Natural killer cell (primary cell): ENCODE data around the gene CCL18. TPM values are rescaled to one million over a fixed set of nuclear protein-coding genes. Genes with fewer than 3 reads are reported as not detected.
A peak's percentile ranks its signal among the peaks of the same experiment; 100 is the strongest.
"Not testable (repeated sequence)": the region's sequence is repeated elsewhere in the genome, so short reads cannot be mapped to it uniquely, and the experiment has no call there.

Experiments used
- ATAC-seq, 3 donors: fragments of 150-1000 bp in 2 of 3; fragments of 200-7000 bp in 1 of 3; cut with Tn5 transposase; 1 replicate in 1 of 3; 2 replicates in 2 of 3; pipeline ENCODE4 v1.10.0; 2021; ENCODE audit warnings: mild to moderate bottlenecking in 2 of 3, moderate library complexity in 2 of 3
- DNase-seq, 2 donors: peaks; one replicate each; pipeline versions ENCODE4 v3.0.0 to v3.0.0-alpha.2; 2013 to 2021; ENCODE audit warnings: mixed read lengths in 1 of 2
- H3K27ac ChIP-seq: one replicate; pipeline ENCODE4 v1.5.1; 2013; ENCODE audit warnings: mild to moderate bottlenecking, low read length
- H3K27me3 ChIP-seq: one replicate; pipeline ENCODE4 v1.6.1; 2013; ENCODE audit warnings: low read length; ENCODE audit not compliant: control insufficient read depth, insufficient read depth
- H3K36me3 ChIP-seq: one replicate; pipeline ENCODE4 v1.6.1; 2013; ENCODE audit warnings: low read length; ENCODE audit not compliant: control insufficient read depth, insufficient read depth
- H3K4me1 ChIP-seq: one replicate; pipeline ENCODE4 v1.6.1; 2013; ENCODE audit warnings: low read length; ENCODE audit not compliant: control insufficient read depth, insufficient read depth
- H3K4me3 ChIP-seq: one replicate; pipeline ENCODE4 v1.5.1; 2013; ENCODE audit warnings: low read length
- H3K9me3 ChIP-seq: one replicate; pipeline ENCODE4 v1.6.1; 2013; ENCODE audit warnings: low read length; ENCODE audit not compliant: control insufficient read depth, insufficient read depth
- H3K27ac Mint-ChIP-seq, 2 donors: one replicate each; pipeline ENCODE4 v1.8.0; 2022; ENCODE audit warnings: mild to moderate bottlenecking in 2 of 2, mixed read lengths in 2 of 2, moderate library complexity in 1 of 2
- H3K27me3 Mint-ChIP-seq, 2 donors: one replicate each; pipeline ENCODE4 v1.8.0; 2022; ENCODE audit warnings: low read depth in 2 of 2, mixed read lengths in 2 of 2
- H3K36me3 Mint-ChIP-seq: one replicate; pipeline ENCODE4 v1.8.0; 2022; ENCODE audit warnings: mixed read lengths
- H3K4me1 Mint-ChIP-seq, 2 donors: one replicate each; pipeline ENCODE4 v1.8.0; 2022; ENCODE audit warnings: mixed read lengths in 2 of 2
- H3K4me3 Mint-ChIP-seq: one replicate; pipeline ENCODE4 v1.8.0; 2022; ENCODE audit warnings: mild to moderate bottlenecking, moderate library complexity, mixed read lengths
- H3K9me3 Mint-ChIP-seq, 2 donors: one replicate each; pipeline ENCODE4 v1.8.0; 2022; ENCODE audit warnings: mixed read lengths in 2 of 2
- CTCF ChIP-seq: fragments of 200-600 bp; IDR thresholded peaks from one replicate; pipeline ENCODE4 v1.8.0; 2022; ENCODE audit warnings: antibody characterized with exemption
- WGBS: methylation state at CpG from one replicate; pipeline ENCODE4 v1.1.7; 2013; ENCODE audit warnings: missing lambda C conversion rate; ENCODE audit not compliant: insufficient coverage; 5-methylcytosine and 5-hydroxymethylcytosine counted together
- intact Hi-C: fragments of 100-400 bp; cut with micrococcal nuclease; formaldehyde crosslinking; loops from one replicate; pipeline ENCODE4 v1.14.2; 2022
- total RNA-seq, 4 donors: library from RNA; stranded (reverse); fragments of 120-200 nt in 1 of 4; gene quantifications; one replicate each; pipeline versions ENCODE4 v1.2.3 to v1.2.4, GENCODE V29; 2013 to 2022

CCL18 gene
- total RNA-seq, 3 donors from 2014 or later (not counting 1 experiment from before 2014, with no cell fraction given), result 0.54 to 0.55 TPM; not detected in 1

- Mint-ChIP-seq H3K4me3 (peak overlapping the region; percentile 51), H3K36me3 (peaks cover 8% of the 10 kb centered on the region), H3K27ac (peak overlapping the region; percentile 95 to 96), H3K27me3 (no peaks in the 10 kb centered on the region), H3K4me1 (peaks cover 87 to 88% of the 10 kb centered on the region in 2 donors), H3K9me3 (no peaks in the 10 kb centered on the region)
- Histone ChIP-seq H3K4me3 (no peak overlapping the region), H3K27me3 (no peaks in the 10 kb centered on the region), H3K9me3 (peaks cover 4% of the 10 kb centered on the region), H3K36me3 (no peaks in the 10 kb centered on the region), H3K4me1 (peaks cover 51% of the 10 kb centered on the region), H3K27ac (peak overlapping the region; percentile 51)
- whole genome bisulfite sequencing, result 29% methylated on average over 12 of the region's 12 CpGs
- TF ChIP-seq CTCF, result peak; percentile 87
- ATAC-seq (peak; percentile 71 to 80 (median 79)), DNase-seq (peak; percentile 62 to 83)
- intact Hi-C loops, result loop anchor here (5.0 kb wide), 1 partner anchor 75 kb away; no protein-coding TSS in a partner anchor
Measured at GRCh38 chr17:36072431-36073121, 8.5 kb downstream of the CCL18 start.

DNA sequence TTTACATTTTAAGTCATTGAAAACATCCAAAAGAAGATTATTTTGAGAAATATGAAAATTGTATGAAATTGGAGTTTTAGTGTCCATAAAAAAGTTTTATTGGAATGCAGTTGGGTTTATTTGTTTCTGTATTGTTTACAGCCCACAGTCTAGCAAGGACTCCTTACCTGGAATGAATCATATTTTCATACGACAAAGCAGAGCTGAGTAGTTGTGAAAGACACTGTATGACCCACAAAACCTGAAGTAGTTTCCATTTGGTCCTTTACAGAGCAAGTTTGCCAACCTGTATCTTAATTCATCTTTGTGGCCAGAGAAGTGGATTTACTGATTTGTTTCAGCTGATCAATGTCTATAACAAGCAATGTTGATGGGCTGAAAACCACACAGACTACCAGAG, 10.3 kb downstream of the CCL18 start:
- Histone ChIP-seq H3K9me3 (peaks cover 4% of the 10 kb centered on the region), H3K36me3 (no peaks in the 10 kb centered on the region), H3K4me3 (no peak overlapping the region), H3K4me1 (peaks cover 43% of the 10 kb centered on the region), H3K27me3 (no peaks in the 10 kb centered on the region), H3K27ac (peak overlapping the region; percentile 44)
- Mint-ChIP-seq H3K4me1 (peaks cover 85% of the 10 kb centered on the region in 2 donors), H3K36me3 (peaks cover 15% of the 10 kb centered on the region), H3K9me3 (peaks cover 0 to 2% of the 10 kb centered on the region in 2 donors), H3K4me3 (peak overlapping the region; percentile 74), H3K27me3 (no peaks in the 10 kb centered on the region), H3K27ac (peak overlapping the region; percentile 95 to 96)
- DNase-seq (no peak), ATAC-seq (peak; percentile 49 to 58 (median 56))
- intact Hi-C loops, result loop anchor here (5.0 kb wide), 1 partner anchor 73 kb away; no protein-coding TSS in a partner anchor
- no peak for TF ChIP-seq CTCF
- WGBS, result 36% methylated on average over 1 of the region's 1 CpG

GRCh38 chr17:36081681-36082471, 17.8 kb downstream of the CCL18 start:
- H3K27me3 Mint-ChIP-seq, H3K9me3 Mint-ChIP-seq, H3K27me3 ChIP-seq, H3K9me3 ChIP-seq, H3K4me3 ChIP-seq, H3K36me3 ChIP-seq: not testable (repeated sequence)
- DNase-seq (peak in 1 of 2 donors; percentile 41), ATAC-seq (peak; percentile 25 to 36 (median 28))
- peak overlapping the region; percentile 100 for H3K27ac Mint-ChIP-seq
- H3K4me3 Mint-ChIP-seq, result peak overlapping the region; percentile 86
- peaks cover 12% of the 10 kb centered on the region for H3K36me3 Mint-ChIP-seq
- WGBS, result 38% methylated on average over 3 of the region's 5 CpGs
- intact Hi-C loops, result loop anchor here (1.0 to 10.0 kb wide), 5 partner anchors 8 to 837 kb away; partner anchors contain the start of genes CCL3, CCL4 and SLFN5
- peaks cover 81 to 86% of the 10 kb centered on the region in 2 donors for H3K4me1 Mint-ChIP-seq
- H3K27ac ChIP-seq, result peak overlapping the region; percentile 85
- peaks cover 59% of the 10 kb centered on the region for H3K4me1 ChIP-seq

- H3K4me1 Mint-ChIP-seq, result peaks cover 82 to 88% of the 10 kb centered on the region in 2 donors
- Histone ChIP-seq H3K27ac (peak overlapping the region; percentile 85), H3K4me1 (peaks cover 59% of the 10 kb centered on the region)
- not testable (repeated sequence) for H3K9me3 ChIP-seq, H3K36me3 Mint-ChIP-seq, H3K27me3 ChIP-seq, H3K27me3 Mint-ChIP-seq, H3K9me3 Mint-ChIP-seq, H3K4me3 ChIP-seq, H3K36me3 ChIP-seq
- H3K4me3 Mint-ChIP-seq, result peak overlapping the region; percentile 86
- intact Hi-C loops, result loop anchor here (1.0 to 10.0 kb wide), 5 partner anchors 8 to 838 kb away; partner anchors contain the start of genes CCL3, CCL4 and SLFN5
- H3K27ac Mint-ChIP-seq, result peak overlapping the region; percentile 100
- DNase-seq (peak; percentile 62 to 84), ATAC-seq (peak; percentile 69 to 89 (median 85))
- WGBS, result 3% methylated on average over 5 of the region's 8 CpGs
Measured at GRCh38 chr17:36082482-36083120, 18.5 kb downstream of the CCL18 start.

- Mint-ChIP-seq H3K4me1 (peaks cover 86 to 92% of the 10 kb centered on the region in 2 donors), H3K4me3 (peak overlapping the region; percentile 75), H3K27ac (peak overlapping the region; percentile 100)
- ATAC-seq, H3K27me3 Mint-ChIP-seq, H3K36me3 ChIP-seq, H3K27me3 ChIP-seq, H3K4me3 ChIP-seq, H3K9me3 ChIP-seq, DNase-seq, H3K9me3 Mint-ChIP-seq, H3K36me3 Mint-ChIP-seq: not testable (repeated sequence)
- WGBS, result no CpG with 5 or more reads among the region's 2 CpGs
- intact Hi-C loops, result loop anchor here (2.0 to 10.0 kb wide), 2 partner anchors 19 to 839 kb away; partner anchors contain the start of genes CCL4 and SLFN5
- Histone ChIP-seq H3K27ac (peak overlapping the region; percentile 85), H3K4me1 (peaks cover 65% of the 10 kb centered on the region)
Measured at GRCh38 chr17:36083691-36084090, 19.6 kb downstream of the CCL18 start.
